HepG2 (cell line): Measurements from ENCODE around the gene ACSL1.

Experiments used
- AHDC1 ChIP-seq: sonication (generic); formaldehyde crosslinking; IDR thresholded peaks from 2 replicates; pipeline ENCODE4 v1.5.1; 2020; ENCODE audit warnings: mild to moderate bottlenecking, missing genetic modification reagents, borderline replicate concordance
- CTCF ChIP-seq: sonication (generic); formaldehyde crosslinking; IDR thresholded peaks from 2 replicates; pipeline ENCODE4 v1.5.0; 2020; ENCODE audit warnings: mild to moderate bottlenecking, missing genetic modification reagents, moderate library complexity
- EZH2 ChIP-seq: conservative IDR thresholded peaks from 2 replicates; pipeline ENCODE4 v1.6.1; 2012; ENCODE audit warnings: mild to moderate bottlenecking, low read depth, low read length, moderate library complexity
- HNF1A ChIP-seq, 2 experiments: sonication (generic) in 1 of 2; formaldehyde crosslinking in 1 of 2; IDR thresholded peaks; 2 replicates each; pipeline versions ENCODE4 v1.4.0 to v1.6.1; 2016 to 2020; ENCODE audit warnings: borderline replicate concordance in 1 of 2, low read depth in 1 of 2, mild to moderate bottlenecking in 1 of 2, missing genetic modification reagents in 1 of 2
- NFE2L2 ChIP-seq: fragments of 150-350 bp; IDR thresholded peaks from 2 replicates; pipeline ENCODE4 v1.6.1; 2014; ENCODE audit warnings: low read length
- NFIC ChIP-seq: IDR thresholded peaks from 2 replicates; pipeline ENCODE4 v1.6.1; 2012; ENCODE audit warnings: mild to moderate bottlenecking, low read length, inconsistent platforms
- RAD21 ChIP-seq: fragments of 450-650 bp; formaldehyde crosslinking; IDR thresholded peaks from 2 replicates; pipeline ENCODE4 v1.5.0; 2020; ENCODE audit warnings: mild to moderate bottlenecking
- RFX5 ChIP-seq: IDR thresholded peaks from 2 replicates; pipeline ENCODE4 v1.6.1; 2011; ENCODE audit warnings: low read depth, low read length, improper control_type of control experiment
- TFDP2 ChIP-seq: sonication (generic); formaldehyde crosslinking; IDR thresholded peaks from 2 replicates; pipeline ENCODE4 v1.4.0; 2020; ENCODE audit warnings: missing genetic modification reagents
- ZNF354B ChIP-seq: sonication (generic); formaldehyde crosslinking; IDR thresholded peaks from 2 replicates; pipeline ENCODE4 v1.8.0; 2022; ENCODE audit warnings: mild to moderate bottlenecking, missing genetic modification reagents
- ZNF615 ChIP-seq: sonication (generic); formaldehyde crosslinking; IDR thresholded peaks from 2 replicates; pipeline ENCODE4 v1.5.0; 2020; ENCODE audit warnings: mild to moderate bottlenecking, missing genetic modification reagents, borderline replicate concordance
- ZNF691 ChIP-seq: sonication (generic); formaldehyde crosslinking; IDR thresholded peaks from 2 replicates; pipeline ENCODE4 v1.4.0; 2020; ENCODE audit warnings: missing genetic modification reagents, low read depth, mild to moderate bottlenecking, borderline replicate concordance
- ZNF761 ChIP-seq: sonication (generic); formaldehyde crosslinking; conservative IDR thresholded peaks from 2 replicates; pipeline ENCODE4 v1.4.0; 2020; ENCODE audit warnings: mild to moderate bottlenecking, missing genetic modification reagents

GRCh38 chr4:184836613-184837012, 10.8 kb upstream of the ACSL1 start:
- no peak for TF ChIP-seq AHDC1 (CRISPR knock-in tag)
- no peak for TF ChIP-seq NFE2L2
- no peak for TF ChIP-seq ZNF691 (CRISPR knock-in tag)
- TF ChIP-seq ZNF761 (CRISPR knock-in tag), result no peak
- TF ChIP-seq ZNF354B, result no peak
- no peak for TF ChIP-seq RAD21
- no peak for TF ChIP-seq CTCF (CRISPR knock-in tag)
- no peak for TF ChIP-seq ZNF615 (CRISPR knock-in tag)
- TF ChIP-seq HNF1A (IDR thresholded peaks at IDR 0.05; ENCODE audit: low read depth), result no peak
- no peak for TF ChIP-seq HNF1A (CRISPR knock-in tag; IDR thresholded peaks at IDR 0.05; ENCODE audit: borderline replicate concordance)
- TF ChIP-seq TFDP2 (CRISPR knock-in tag), result no peak
- no peak for TF ChIP-seq EZH2
- no peak for TF ChIP-seq NFIC
- TF ChIP-seq RFX5, result no peak
